GM21360 (cell line): ENCODE measurements around the gene HDAC4.

Experiments
- ATAC-seq: cut with Tn5 transposase; IDR thresholded peaks from one replicate; pipeline ENCODE4 v1.9.1; 2021; ENCODE audit warnings: mild to moderate bottlenecking, moderate library complexity; ENCODE audit not compliant: unreplicated experiment

HDAC4 gene

DNA sequence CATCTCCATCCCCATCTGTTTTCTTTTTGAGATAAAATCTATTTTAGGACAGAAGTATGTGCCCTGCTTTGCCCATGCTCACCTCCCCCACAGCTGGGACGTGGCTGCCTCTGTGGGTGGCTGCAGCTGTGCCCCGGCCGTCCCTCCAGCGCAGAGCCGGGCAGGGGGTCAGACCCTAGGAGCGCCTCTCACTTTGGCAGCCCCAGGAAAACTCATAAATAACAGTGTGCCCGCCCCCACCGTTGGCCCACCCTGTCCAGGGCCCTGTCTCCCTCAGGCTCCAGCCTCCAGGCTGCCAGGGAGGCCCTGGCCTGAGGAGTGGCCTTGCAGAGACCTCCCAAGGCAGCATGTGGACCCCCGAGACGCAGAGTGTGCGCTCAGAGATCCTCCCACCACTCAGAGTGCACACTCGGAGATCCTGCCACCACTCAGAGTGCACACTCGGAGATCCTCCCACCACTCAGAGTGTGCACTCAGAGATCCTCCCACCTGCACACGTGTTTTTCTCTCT, 374.8 kb downstream of the HDAC4 start:
- ATAC-seq, result no peak

DNA sequence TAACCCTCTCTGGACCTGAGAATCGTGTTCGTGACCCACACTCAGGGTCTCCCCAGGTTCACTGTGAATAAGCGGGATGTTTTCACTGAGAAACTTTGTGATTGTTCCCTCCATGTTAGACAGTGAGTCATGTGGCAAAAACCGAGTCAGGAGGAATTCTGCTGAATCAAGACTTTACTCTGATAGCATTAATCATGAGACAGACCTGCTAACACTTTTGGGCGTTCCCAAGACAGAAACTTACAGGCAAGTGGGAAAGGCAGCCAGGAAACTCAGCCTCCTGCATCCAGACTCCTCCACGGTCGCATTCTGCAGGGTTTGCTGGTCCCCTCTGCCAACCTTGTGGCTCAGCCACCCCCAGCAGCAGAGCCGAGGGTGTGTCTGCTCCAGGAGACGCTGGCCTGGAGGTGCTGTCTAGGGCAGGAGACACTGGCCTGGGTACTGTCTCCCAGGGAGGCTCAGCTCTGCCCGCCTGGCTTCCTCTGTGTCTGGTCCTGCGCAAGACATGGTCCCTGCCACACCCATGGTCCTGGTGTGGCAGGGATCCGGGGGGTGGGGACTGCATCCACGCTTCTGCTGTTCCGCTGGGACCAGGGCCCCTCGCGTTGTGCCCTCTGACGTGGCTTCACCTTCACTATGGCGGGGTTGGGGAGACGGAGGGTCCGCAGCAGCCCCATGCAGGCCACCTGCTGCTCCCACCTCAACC, 375.6 kb downstream of the HDAC4 start:
- no peak for ATAC-seq

DNA sequence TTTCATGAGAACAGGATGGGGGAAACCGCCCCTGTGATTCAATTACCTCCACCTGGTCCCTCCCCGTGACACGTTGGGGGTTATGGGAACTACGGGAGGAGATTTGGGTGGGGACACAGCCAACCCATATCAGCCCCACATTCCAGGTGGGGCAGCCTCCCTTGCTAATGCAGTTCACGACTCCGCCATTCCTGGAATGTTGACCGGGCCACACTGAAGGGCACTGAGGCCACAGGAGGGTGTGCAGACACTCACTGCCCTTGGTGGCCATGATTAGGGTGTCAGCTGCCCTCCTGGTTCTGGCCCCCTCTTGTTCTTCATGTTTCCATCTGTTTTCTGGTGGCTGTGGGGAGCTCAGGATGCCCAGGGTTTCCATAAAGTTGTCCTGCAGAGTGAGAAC, 376.6 kb downstream of the HDAC4 start:
- no peak for ATAC-seq

DNA sequence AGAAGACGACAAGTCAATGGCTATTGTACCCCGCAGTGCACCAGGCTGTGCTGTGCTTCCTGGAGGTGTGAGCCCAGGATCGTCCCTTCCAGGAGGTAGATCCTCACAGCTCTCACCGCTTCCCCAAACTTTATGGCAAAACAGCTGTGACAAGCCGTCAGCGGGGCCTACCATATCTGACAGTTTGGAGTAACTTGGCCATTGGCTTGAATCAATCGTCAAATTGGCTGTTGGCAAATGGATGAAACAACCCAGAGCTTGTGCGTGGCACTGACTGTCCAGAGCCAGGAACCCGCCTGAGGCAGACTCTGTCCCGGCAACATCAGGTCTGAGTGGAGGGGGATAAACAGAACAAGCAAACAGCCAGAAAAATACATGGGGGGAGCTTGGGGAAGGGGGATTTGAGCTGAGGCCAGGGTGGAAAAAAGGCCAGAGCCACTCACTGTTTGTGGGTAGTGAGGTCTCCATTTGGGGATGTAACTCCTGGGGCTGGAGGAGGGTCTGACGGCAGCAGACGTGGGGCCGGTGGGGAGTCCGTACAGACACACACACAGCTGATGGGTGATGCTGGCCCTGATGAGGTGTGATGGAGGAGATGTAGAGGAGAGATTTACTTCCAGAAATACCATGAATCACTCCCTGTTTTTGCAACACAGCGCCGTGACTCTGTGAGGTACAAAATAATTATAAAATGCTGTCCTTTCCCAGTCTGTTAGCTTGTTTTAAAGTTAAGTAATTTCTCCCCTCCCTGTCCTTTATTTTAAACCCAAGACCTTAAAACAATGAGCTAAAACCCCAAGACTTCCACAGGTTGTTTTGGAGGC, 378.2 kb downstream of the HDAC4 start:
- ATAC-seq, result no peak

DNA sequence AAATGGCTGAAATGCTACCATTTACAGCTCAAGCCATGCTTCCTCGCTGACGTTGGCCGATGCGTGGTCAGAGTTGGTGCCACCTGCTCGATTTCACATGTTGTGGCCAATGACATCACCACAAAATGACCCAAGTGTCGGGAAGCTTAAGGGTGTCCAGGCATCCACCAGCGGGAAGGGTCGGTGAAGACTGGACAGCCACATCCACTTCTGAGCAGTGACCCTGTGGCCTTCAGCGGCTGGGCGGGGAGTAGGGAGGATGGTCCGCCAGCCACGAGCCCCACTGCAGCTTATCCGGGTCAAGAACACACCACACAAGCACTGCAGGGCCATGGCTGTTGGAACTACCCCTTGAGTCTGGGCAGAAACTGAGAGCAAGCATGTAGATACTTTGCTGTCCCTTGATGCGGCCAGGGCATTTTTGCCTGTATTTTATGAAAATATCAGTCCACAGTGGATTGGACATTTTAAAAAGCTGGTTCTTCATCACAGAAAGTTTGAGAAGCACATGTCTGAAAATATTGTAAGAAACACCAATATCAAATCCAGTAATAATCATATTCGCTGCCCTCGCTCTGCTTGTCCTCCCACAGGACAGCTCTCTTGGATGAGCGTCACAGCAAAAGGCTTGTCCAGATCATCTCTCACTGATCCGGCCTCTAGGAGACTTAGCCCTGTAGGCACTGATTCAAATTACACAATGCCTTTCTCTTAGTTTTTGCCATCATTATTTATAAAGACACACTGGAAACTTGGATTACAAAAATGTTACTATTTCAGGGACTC, 379.0 kb downstream of the HDAC4 start:
- ATAC-seq, result no peak

DNA sequence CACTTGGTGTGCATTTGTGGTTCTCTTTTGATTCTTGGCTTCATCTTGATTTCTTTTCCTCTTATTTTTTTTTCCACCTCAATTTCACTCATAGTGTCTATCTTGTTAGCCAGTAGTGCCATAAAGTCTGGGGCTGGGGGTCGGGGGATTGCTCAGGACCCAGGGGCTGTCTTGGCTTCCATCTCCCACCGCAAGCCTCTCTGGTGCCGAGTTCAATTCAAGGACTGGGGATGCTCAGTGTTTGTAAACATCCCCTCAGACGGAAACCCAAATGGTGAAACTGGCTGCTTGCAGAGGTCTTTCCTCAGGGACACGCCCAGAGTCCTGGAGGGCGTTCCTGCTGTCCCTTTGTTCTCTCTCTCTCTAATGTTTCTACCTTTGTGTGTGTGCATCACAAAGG, 379.6 kb downstream of the HDAC4 start:
- no peak for ATAC-seq

DNA sequence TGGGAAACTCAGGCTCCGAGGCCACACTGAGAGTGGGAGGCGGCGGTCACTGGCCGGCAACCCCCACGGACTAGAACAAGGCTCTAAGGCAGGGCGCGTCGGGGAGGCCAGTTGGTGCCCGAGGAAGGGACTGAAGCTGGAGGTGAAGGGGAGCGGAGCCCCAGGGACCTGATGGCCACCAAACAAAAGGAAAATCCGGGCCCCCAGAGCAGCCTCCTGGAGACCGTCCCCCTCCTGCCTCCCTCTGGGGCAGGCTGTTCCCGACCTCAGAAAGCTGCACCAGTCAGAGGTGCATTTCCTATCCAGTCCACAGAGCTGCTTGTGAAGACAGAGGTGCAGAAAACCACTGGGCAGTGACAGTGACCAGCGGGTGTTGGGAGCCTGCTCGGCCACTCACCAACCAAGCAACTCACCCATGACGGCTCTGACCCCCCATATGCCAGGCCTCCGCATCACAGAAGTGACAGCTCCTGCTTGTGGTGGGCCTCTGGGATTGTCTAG, 380.2 kb downstream of the HDAC4 start:
- no peak for ATAC-seq

DNA sequence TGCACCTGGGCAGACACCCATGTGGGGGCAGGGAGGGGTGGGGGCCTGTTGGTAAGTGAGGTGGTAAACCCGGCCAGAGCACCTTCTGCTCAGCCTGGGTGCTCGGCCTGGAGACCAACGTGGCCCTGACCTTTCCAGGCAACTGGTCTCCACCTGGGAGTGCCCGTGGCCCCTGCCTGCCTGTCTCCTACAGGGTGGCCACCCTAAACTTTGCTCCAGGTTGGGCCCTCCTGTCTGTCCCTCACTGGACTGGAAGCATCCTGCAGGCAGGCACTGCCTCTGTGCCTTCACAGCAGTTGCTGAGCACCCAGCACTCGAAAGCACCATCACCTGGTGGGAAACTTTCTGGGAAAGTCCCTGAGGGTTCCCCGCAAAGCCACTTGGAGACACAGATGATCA, 381.6 kb downstream of the HDAC4 start:
- no peak for ATAC-seq

DNA sequence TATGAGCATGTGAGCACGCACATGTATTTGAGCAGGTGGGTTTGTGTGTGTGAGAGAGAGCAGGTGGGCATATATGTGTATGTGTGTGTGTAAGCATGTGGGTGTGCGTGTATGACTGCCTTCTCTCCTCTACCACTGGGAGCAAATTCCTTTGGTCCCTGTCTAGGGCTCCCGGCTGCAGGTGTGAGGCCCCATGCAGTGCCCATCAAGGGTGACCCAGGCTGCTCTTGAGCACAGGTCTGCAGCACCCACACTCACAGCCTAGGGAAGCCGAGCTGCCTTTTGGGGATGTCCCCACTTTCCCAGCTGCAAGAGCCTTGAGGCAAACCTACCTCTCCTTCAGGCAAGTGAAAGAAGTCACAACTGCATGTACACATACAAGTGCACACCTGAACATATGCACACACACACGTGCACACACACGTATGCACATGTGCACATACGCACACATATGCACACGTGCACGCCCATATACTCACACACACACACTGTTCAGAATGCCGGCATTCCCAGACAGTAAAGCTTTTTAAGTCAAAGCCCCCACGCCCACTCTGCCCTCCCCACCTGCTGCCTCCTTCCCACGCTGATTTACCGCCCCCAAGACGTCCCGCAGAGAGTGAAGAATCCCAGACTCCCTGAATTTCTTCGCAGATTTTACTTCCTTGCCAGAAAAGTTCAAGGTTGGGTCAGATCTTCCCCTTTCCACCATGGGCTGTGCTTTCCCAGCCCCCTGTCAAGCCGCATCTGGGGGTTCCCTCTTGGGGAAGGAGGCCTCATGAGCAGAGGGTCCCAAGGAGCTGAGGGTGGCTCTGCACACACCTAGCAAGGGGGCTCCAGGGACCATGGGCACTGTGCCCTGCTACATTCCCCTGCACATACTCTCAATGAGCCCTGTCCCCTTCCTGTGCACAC, 382.3 kb downstream of the HDAC4 start:
- ATAC-seq, result no peak

DNA sequence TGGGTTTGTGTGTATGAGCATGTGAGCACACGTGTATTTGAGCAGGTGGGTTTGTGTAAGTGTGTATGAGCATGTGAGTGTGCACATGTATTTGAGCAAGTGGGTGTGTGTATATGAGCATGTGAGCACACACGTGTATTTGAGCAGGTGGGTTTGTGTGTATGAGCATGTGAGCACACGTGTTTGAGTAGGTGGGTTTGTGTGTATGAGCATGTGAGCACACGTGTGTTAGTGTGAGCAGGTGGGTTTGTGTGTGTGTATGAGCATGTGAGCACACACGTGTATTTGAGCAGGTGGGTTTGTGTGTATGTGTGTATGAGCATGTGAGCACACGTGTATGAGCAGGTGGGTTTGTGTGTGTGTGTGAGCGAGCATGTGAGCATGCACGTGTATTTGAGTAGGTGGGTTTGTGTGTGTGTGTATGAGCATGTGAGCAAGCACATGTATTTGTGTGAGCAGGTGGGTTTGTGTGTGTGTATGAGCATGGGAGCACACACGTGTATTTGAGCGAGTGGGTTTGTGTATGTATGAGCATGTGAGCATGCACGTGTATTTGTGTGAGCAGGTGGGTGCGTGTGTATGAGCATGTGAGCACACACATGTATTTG, 383.2 kb downstream of the HDAC4 start:
- ATAC-seq, result no peak

DNA sequence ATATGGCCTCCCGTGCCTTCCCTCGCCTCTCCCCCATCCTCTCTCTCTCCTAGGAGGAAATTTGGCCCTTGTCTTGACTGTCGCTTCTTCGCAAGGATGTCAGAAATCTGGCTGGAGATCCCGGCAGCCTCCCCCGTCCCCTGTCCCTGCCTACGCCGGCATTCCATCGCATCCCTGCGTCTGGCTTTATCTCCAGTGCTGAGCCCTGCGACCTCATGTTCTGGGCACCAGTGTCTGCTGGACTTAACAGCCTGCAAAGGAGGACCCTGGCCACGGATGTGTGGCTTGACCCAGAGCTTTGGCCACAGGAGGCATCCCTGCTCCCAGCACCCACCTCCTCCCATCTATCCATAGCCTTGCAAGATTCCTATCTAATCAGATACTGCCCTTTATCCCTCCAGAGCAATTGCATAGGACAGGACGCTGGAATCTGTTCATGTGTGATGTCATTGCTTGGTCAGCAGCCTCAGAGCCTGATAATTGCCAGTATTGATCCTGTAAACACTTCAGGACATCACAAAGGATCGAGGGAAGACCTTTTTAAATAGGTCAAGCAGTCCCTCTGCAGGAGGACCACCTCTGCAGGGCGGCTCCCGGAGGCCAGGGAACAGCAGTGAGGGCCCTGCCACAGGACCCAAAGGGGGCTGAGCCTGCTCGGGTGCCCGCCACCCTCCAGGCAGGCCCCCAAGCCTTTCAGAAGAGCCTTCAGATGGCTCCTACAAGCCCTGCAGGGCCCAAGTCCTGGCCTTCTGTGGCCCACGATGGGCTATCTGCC, 384.7 kb downstream of the HDAC4 start:
- ATAC-seq, result no peak

DNA sequence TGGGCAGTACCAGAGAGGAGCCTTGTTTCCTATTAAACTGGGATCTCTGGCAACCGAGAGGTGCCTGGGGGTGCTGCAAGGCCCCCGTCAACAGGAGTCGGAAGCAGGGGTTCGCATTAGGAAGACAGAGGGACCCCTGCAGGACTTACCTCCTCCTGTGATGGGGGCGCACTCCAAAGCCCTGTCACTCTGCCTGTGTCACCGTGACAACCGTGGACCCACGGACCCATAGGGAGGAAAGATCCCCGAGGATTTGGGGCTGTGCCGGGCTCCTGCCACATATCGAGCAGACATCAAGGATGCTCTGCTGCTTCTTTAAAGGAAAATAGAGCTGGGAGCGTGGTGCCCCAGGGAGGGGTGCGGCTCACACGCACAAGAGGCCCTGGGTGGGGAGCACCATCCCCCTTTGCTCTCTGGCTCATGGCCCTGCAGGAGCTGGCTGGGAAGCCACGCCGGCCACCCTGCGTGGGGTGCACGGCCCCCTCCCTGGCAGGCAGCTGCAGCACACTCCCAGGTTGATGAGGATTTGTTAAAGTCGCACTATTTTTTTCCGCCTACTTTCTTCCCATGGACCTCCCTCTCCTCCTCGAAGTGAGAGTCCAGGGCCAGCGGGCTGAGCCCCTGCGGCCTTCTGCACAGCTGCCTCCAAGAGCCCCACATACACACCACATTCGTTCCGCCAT, 385.5 kb downstream of the HDAC4 start:
- no peak for ATAC-seq

DNA sequence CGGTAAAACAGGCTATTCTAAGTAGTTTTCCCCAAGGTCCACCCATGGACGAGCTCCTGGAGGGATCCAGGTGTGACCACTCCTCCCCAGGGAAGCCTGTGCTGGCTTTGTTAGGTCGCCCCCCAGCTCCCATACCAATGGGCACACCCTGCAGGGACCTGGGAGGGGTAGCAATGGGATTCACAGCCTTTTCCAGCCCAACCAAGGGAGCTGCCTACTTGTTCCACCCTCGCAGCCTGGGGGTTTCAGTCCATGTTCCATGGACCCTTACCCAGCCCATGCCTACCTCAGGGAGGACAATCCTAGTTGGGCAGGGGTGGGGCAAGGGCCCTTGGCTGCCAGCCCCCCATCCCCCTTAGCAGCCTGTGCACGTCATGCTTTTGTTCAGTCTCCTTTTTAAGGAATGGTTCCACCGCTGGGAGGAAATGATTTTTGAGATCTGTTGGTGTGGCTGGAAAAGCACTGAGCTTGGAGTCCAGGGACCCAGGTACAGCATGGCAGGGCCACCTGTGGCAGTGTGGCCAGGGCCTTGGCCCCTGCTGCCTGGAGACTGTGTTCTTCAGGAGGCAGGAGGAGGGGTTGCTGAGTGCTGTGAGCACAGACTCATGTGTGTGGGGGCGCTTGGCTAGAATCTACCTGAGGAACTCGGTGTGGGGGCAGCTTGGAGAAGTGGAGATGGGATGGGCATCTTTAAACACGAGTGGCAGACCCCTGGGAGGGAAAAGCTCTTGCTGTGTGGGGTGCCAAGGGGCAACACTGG, 386.2 kb downstream of the HDAC4 start:
- no peak for ATAC-seq

DNA sequence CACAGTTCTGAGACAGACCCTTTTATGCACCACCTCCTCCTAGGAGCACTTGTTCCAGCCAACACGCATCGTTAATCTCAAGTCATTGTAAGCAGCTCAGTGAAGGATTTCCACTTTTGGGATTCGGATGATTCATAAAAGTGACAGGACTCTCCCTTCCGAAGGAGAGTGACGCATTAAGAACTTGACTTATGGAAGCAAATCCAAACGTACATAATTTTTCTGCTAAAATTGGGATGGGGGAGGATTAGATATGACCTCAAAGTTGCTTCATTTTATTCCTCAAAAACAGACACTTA, 387.2 kb downstream of the HDAC4 start:
- no peak for ATAC-seq

DNA sequence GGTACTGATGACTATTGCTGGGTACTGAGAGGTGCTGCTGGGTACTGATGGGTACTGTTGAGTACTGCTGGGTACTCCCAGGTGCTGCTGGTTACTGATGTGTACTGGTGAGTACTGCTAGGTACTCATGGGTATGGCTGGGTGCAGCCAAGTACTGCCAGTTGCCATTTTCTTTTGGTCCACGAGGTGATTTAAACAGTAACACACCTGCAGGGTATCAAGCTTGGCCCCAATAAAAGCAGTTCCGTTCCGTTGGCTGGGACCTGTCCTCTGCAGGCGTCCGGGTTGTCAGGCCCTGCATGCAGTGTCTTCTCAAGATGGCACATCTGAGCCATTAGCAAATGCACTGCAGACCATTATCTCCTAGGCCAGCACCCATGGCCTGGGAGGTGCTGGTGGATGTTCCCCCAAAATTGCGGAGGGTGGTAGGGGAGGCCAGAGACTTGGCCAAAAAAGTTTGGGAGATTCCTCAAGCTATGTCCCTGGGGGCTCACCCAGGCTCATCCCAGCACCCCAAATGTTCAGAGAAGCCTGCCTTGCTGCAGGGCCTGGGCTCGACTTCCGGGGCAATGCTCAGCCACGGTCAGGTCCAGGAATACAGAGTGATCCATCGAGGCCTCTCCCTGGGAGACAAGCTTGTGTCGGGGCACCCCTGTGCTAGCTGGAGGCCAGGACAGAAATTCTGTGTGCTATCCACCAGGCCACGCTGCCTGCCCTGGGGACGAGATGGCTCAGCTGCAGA, 387.7 kb downstream of the HDAC4 start:
- no peak for ATAC-seq

DNA sequence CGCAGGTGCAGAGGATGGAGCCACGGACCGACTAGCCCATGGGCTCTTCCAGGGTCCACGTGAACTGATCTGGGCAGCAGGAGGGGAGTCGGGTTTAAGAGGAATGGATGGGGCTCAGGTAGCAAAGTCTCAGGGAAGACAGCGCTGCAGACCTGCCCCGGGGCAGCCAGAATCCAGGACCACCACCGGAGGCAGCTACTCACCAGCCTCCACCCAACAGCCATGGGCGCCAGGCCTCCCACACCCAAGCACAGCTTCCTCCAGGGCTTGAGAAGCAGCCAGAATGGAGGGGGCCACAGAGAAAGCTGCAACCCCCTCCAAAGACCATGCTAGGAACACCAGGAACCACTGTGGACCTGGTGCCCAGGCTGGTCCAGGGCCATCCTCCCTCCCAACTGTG, 388.6 kb downstream of the HDAC4 start:
- no peak for ATAC-seq

DNA sequence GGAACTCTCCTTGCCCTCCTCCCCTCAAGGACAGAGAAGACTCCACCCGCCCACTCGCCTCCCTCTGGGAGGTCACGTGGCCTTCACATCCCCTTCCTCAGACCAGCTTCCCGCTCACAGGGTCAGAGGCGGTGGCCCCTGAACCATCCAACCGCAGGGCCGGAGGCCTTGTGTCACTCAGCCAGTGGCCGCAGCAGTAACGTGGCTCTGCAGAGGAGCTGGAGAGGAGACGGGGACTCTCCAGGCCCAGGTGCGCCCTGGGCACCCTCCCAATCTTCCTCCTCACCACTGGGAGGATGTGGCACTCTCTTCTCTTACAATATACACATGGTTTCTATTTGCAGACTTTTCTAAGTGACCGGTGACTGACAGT, 391.2 kb downstream of the HDAC4 start:
- ATAC-seq, result no peak
